Cardiac fibroblast (primary cell): ENCODE results near the gene PROM1.

Source experiments
- DNase-seq, 2 donors: peaks; one replicate each; pipeline versions ENCODE4 v3.0.0 to v3.0.0-alpha.2; 2010; ENCODE audit warnings: low read depth in 2 of 2
- H3K4me3 ChIP-seq, 2 donors: replicated peaks in 1 of 2; 1 replicate in 1 of 2; 2 replicates in 1 of 2; pipeline ENCODE4 v1.5.1; 2011; ENCODE audit warnings: low read depth in 2 of 2, low read length in 2 of 2, mild to moderate bottlenecking in 2 of 2, moderate library complexity in 1 of 2
- CTCF ChIP-seq: IDR thresholded peaks from one replicate; pipeline ENCODE4 v1.5.1; 2011; ENCODE audit warnings: low read depth, mild to moderate bottlenecking, low read length, inconsistent platforms

The PROM1 gene

GRCh38 chr4:16092682-16093319, 9.0 kb upstream of the PROM1 start:
- H3K4me3 ChIP-seq: no peak overlapping the region
- no peak for DNase-seq
- TF ChIP-seq CTCF: no peak

- no peak for TF ChIP-seq CTCF
- no peak overlapping the region for H3K4me3 ChIP-seq
- DNase-seq: no peak
Measured at GRCh38 chr4:16090096-16090705, 6.4 kb upstream of the PROM1 start.

- DNase-seq: no peak
- TF ChIP-seq CTCF: no peak
- H3K4me3 ChIP-seq: no peak overlapping the region
Measured at GRCh38 chr4:16089156-16089555, 5.3 kb upstream of the PROM1 start.

GRCh38 chr4:16088601-16089000, 4.8 kb upstream of the PROM1 start:
- no peak for TF ChIP-seq CTCF
- no peak for DNase-seq
- H3K4me3 ChIP-seq: no peak overlapping the region

- H3K4me3 ChIP-seq: no peak overlapping the region
- no peak for DNase-seq
- TF ChIP-seq CTCF: no peak
Measured at GRCh38 chr4:16085822-16086221, 2.0 kb upstream of the PROM1 start.

- no peak for TF ChIP-seq CTCF
- peak overlapping the region; percentile 21 to 22 for H3K4me3 ChIP-seq
- DNase-seq: no peak
Measured at GRCh38 chr4:16082426-16083240, 1.2 kb downstream of the PROM1 start.
